ENCODE measurements around the gene CACNA1H. TPM values are rescaled to one million over a fixed set of nuclear protein-coding genes. Genes with fewer than 3 reads are reported as not detected.

The CACNA1H gene
- polyA plus RNA-seq, 3 donors = 20.3 to 30.5 (median 29.4) TPM

DNA sequence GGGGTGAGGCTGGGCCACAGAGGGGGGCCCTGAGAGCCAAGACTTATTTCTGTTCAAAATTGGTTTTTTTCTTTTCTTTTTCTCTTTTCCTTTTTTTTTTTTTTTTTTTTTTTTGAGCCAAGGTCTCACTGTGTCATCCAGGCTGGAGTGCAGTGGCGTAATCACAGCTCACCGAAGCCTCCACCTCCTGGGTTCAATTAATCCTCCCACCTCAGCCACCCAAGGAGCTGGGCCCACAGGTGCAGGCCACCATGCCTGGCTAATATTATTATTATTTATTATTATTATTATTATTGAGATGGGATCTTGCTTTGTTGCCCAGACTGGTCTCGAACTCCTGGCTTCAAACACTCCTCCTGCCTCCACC is 17.5 kb upstream of the CACNA1H start:
- no peak for DNase-seq (ENCODE audit: extremely low read depth in 1 of 11, low read depth in 9 of 11, low spot score in 4 of 11)

DNA sequence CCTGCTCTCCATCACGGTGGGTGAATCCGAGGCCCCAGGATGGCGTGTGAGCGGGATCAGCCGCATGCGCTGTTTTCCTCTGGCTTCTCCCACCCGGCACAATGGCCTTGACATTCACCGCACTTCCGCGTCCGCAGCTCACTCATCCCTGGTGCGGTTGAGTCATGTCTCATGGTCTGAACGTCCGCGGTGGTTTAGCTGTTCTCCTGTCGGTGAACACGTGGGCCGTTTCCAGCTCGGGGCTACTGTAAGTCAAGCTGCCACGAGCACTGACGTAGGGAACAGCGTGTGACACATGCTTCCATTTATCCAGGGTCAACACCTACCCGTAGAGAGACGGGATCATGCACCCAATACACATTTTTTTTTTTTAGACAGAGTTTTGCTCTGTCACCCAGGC is 15.3 kb upstream of the CACNA1H start:
- DNase-seq (ENCODE audit: extremely low read depth in 1 of 11, low read depth in 9 of 11, low spot score in 4 of 11) = no peak

DNA sequence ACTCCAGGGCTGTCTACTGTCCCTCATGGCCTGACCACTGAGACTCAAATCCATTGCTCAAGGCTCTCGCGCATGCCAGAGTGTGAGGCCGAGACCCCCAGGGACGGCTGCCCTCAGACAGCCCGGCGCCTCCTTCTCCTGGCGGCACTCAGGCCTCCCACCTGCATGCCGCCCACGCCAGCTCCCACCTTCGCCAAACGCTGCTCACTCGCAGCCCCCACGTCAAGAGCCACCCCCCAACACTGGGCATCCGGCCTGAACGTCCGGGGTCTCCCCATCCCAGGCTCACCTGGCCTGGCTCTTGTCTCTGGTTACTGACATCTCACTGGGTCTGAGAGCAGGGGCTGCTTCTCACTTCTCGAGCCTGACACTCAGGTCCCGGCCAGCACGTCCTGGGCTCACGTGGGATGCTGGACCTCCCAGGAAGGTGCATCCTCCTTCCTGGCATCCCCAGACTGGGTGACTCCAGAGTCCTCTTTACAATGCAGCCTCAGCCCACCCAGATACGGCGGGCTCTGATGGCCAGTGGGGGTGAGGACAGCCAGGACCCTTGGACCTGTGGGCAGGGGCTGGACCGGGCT is 12.2 kb upstream of the CACNA1H start:
- DNase-seq (ENCODE audit: extremely low read depth in 1 of 11, low read depth in 9 of 11, low spot score in 4 of 11) = no peak

DNA sequence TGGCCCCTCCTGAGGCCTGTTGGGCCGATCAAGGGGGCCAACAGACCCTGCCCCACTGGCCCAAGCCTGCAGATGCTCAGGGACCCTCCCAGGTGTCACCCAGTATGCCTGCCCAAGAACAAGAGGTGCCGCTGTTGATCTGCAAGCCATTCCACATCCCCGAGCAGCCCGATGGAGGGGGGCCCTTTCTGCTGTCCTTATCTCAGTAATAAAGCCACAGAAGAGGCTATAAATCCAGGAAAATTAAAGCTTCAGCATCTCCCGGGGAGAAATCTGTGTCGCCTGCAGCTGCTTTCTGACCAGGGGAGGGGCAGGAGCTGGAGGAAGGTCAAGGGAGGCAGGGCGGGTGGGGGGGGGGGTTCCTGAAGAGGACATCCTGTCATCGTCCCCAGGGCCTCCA is 11.7 kb upstream of the CACNA1H start:
- no peak for DNase-seq (ENCODE audit: extremely low read depth in 1 of 11, low read depth in 9 of 11, low spot score in 4 of 11)

DNA sequence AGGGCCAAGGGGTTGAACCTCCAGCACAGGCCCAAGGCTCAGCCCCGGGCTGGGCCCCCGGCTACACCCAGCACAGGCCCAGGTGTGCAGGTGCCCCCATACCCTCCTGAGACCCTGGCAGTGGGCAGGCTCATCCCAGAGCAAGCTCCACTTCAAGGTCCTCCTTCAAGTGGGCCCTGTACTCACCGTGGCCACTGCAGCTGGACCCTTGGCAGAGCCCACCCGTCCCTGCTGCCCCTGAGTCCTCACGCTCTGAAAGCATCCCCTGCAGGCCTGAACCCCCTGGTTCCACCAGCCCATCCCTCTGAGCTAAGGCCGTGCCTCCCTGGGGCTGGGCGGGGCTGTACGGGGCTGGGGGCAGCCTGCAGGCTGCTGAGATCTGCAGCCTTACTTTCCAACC is 11.2 kb upstream of the CACNA1H start:
- no peak for DNase-seq (ENCODE audit: extremely low read depth in 1 of 11, low read depth in 9 of 11, low spot score in 4 of 11)

- no peak for DNase-seq (ENCODE audit: extremely low read depth in 1 of 11, low read depth in 9 of 11, low spot score in 4 of 11)
These were observed 10.0 kb upstream of the CACNA1H start for GRCh38 chr16:1142911-1143310.

DNA sequence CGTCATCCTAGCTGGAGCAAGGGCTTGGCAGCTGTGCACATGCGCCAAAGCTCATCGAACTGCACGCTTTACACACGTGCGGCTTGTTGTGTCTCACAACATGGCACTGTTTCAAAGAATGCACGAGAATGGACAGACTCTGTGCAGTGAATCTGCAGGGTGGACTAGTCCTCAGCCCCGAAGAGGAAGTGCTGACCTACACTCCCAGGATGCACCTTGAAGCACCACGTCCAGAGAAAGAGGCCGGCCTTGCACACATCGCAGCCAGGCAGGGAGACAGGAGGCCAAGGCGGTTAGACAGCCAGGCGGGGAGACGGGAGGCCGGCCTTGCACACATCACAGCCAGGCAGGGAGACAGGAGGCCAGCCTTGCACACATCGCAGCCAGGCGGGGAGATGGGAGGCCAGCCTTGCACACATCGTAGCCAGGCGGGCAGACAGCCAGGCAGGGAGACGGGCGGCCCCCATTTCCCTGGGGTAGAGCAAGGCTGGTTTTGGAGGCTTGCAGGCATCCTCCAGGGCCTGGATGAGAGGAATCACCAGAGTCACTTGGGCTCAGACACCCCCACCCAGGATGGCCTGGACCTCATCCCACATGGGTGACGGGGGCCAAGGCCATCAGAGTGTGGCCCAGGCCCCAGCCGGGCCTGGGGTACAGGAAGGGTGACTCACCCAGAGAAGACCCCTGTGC is 9.0 kb upstream of the CACNA1H start:
- DNase-seq (ENCODE audit: extremely low read depth in 1 of 11, low read depth in 9 of 11, low spot score in 4 of 11) = no peak

DNA sequence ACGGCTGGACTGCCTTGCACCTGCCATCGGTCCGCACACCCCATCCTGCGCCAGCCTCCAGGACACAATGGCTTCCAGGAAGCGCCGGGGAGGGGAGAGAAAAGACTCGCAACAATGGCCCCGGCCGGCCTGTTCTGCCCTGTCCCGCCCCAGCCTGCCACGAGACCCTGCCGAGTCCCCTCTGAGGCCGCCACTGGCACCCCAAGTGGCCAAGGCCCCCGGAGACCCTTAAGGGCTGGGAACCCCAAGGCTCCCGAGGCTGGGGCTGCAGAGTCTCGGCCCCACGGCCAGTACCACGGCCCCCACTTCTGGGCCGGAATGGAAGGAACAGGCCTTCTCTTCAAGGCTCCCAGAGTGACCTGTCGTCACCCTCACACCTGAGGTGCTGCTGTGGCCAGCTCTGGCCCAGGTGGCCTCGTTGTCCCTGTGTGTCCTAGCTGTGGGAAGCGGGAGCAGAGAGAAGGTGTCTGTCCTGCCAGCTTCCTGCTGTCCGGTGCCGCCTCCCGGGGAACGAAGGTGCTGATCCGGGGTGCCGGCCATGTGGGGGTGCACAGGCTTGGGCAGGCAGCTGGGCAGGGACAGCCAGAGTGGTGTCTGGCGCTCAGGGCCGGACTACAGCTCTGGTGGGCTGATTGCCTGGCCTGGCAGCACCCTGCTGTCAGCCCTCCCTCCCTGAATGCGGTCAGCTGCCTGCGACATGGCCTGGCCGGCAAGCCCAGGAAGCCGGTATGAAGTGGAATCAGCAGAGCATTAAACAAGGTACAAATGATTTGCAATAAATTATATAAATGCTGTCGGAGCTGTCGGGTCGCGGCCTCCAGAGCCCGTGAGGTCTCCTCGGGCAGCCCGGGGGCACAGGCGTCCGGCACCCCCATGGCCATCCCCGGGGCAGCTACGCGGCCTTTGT is 8.2 kb upstream of the CACNA1H start:
- DNase-seq (ENCODE audit: extremely low read depth in 1 of 11, low read depth in 9 of 11, low spot score in 4 of 11) = no peak

GRCh38 chr16:1145383-1146100 is 7.4 kb upstream of the CACNA1H start:
- DNase-seq (ENCODE audit: extremely low read depth in 1 of 11, low read depth in 9 of 11, low spot score in 4 of 11) = no peak

DNA sequence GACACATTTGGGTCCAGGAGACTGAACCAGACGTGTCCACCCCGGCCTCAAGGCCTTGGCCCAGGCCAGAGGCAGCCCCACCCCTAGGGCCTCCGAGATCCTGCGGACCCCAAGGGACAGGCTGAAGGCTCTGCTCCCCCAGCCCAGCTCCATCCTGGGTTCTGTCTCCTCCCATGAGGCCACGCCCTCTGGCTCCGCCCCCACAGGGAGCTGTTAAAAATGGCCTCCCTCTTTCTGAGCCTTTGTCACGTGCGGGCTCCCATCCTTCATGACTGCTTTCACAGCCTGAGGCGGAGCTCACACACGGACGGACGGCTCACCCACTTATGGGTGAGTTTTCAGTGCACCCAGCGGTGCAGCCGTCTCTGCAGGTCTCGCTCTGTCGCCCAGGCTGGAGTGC is 6.5 kb upstream of the CACNA1H start:
- DNase-seq (ENCODE audit: extremely low read depth in 1 of 11, low read depth in 9 of 11, low spot score in 4 of 11) = no peak

GRCh38 chr16:1147027-1147426 is 5.9 kb upstream of the CACNA1H start:
- DNase-seq (ENCODE audit: extremely low read depth in 1 of 11, low read depth in 9 of 11, low spot score in 4 of 11) = no peak

GRCh38 chr16:1149101-1149636 is 3.7 kb upstream of the CACNA1H start:
- DNase-seq (ENCODE audit: extremely low read depth in 1 of 11, low read depth in 9 of 11, low spot score in 4 of 11) = no peak

DNA sequence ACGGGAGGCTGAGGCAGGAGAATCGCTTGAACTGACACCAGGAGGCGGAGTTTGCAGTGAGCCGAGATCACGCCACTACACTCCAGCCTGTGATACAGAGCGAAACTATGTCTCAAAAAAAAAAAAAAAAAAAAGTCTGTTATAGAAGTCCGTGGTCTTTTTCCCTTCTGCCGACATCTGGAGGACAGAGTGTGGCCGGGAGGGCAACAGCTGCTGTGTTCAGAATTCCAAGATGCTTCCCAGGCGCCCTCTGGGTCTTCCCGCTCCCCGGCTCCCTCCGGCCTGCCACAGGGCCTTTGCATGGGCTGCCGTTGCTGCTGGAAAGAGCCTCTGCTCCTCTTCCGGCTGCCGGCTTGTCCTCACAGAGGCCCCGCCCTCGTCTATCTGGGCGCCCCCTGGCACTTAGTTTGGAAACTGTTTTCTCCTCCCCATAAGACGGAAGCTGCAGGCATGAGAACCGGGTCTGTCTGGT is 2.4 kb upstream of the CACNA1H start:
- DNase-seq (ENCODE audit: extremely low read depth in 1 of 11, low read depth in 9 of 11, low spot score in 4 of 11) = no peak

GRCh38 chr16:1151424-1152122 is 1.3 kb upstream of the CACNA1H start:
- DNase-seq (ENCODE audit: extremely low read depth in 1 of 11, low read depth in 9 of 11, low spot score in 4 of 11) = no peak

- no peak for DNase-seq (ENCODE audit: extremely low read depth in 1 of 11, low read depth in 9 of 11, low spot score in 4 of 11)
These were observed 725 bp upstream of the CACNA1H start for GRCh38 chr16:1152123-1152638.

DNA sequence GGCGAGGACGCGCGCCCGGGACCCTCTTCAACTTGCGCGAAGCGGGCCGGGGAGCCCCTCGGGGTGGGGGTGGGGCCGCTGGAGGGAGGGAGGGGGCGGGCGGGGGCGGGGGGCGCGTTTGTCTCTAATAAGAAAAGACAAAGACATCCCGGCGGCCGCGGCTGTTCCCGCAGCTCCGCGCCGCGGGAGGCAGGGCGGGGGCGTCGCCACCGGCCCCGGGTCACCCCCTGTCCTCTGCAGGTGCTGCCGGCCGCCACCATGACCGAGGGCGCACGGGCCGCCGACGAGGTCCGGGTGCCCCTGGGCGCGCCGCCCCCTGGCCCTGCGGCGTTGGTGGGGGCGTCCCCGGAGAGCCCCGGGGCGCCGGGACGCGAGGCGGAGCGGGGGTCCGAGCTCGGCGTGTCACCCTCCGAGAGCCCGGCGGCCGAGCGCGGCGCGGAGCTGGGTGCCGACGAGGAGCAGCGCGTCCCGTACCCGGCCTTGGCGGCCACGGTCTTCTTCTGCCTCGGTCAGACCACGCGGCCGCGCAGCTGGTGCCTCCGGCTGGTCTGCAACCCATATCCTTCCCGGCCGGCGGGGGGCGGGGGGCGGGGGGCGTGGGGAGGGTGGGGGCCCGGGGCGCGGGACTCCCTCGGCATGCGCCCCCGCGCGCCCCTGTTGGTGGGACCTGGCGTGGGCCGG is 714 bp downstream of the CACNA1H start:
- DNase-seq (ENCODE audit: extremely low read depth in 1 of 11, low read depth in 9 of 11, low spot score in 4 of 11) = no peak

DNA sequence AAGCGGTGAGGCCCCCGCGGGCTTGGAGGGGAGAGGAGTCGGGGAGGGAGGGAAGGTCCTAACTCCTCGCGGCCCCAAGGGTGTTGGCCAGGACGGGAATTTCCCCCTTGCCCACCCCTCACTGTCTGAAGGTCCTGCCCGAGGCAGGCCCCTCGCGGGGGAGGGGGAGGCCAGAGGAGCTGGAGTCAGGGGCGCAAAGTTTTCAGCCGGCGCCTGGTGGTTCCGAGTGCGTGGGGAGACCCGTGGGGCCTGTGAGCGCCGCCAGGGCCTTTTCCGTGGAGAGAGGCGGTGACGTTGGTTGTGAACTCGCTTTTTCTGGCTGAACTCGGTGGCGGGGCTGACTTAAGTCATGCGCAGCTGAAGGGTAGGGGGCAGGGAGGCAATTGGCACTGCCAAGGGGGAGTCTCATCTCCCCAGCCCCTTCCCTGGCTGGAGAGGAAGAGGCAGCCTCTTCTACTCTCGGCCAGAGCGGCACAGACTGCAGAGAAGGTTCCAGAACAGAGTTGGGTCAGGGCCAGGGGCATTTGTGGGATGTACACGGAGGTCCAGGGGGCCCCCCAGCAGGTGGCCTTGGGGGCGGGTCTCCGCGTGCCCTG is 1.5 kb downstream of the CACNA1H start:
- DNase-seq (ENCODE audit: extremely low read depth in 1 of 11, low read depth in 9 of 11, low spot score in 4 of 11) = no peak
